Measurements from ENCODE around the gene CAMK2A. TPM values are rescaled to one million over a fixed set of nuclear protein-coding genes. Genes with fewer than 3 reads are reported as not detected.

CAMK2A gene
- total and polyA plus RNA-seq, 5 donors, result 8.0 to 18.4 (median 15.4) TPM

DNA sequence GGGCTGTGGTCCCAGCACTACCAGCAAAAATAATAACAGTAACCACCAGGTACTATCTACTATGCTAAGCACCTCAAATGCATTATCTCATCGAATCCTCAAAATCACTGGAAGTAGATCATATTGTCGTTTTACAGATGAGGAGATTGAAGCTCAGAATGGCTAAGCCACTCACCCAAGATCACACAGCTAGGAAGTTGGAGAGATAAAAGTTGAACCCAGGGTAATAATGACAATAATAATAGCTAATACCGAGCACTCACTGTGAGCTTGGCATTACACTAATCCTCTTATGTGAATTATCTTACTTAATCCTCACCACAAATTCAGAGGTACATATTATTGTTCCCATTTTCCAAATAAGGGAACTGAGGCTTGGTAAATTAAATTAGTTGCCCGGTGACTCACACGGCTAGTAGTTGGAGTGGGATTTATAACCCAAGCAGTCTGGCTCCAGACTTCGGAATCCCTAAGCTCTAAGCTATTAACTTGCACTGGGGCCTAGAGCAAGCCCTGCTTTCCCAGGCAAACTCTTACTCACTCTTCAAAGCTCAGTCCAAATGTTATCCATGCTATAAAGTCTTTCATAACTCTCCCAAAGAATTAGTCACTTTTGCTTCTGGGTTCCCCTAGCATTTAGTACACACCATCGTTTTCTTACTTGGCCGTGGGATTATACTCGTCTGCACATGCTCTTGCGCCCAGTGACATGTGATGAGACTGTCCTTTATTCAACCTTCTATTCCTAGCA is 9.3 kb upstream of the CAMK2A start:
- intact Hi-C loops (cut with DNase I), result no loop called here
- no peak overlapping the region for H3K27ac ChIP-seq (ENCODE audit: low read length)
- no peak overlapping the region for H3K4me3 ChIP-seq (ENCODE audit: low read length)
- DNase-seq, result no peak
- 68% methylated on average over 10 of the region's 10 CpGs for WGBS
- no peaks in the 10 kb centered on the region for H3K27me3 ChIP-seq (ENCODE audit: control insufficient read depth, insufficient read depth)
- H3K4me1 ChIP-seq (ENCODE audit: control insufficient read depth, insufficient read depth, low read length), result peaks cover 4% of the 10 kb centered on the region
- no peaks in the 10 kb centered on the region for H3K9me3 ChIP-seq (ENCODE audit: control insufficient read depth, low read length)
- peak; percentile 40 to 66 for ATAC-seq

GRCh38 chr5:150297934-150298595 is 8.5 kb upstream of the CAMK2A start:
- no peak for ATAC-seq
- peaks cover 4% of the 10 kb centered on the region for H3K4me1 ChIP-seq (ENCODE audit: control insufficient read depth, insufficient read depth, low read length)
- 96% methylated on average over 31 of the region's 31 CpGs for WGBS

DNA sequence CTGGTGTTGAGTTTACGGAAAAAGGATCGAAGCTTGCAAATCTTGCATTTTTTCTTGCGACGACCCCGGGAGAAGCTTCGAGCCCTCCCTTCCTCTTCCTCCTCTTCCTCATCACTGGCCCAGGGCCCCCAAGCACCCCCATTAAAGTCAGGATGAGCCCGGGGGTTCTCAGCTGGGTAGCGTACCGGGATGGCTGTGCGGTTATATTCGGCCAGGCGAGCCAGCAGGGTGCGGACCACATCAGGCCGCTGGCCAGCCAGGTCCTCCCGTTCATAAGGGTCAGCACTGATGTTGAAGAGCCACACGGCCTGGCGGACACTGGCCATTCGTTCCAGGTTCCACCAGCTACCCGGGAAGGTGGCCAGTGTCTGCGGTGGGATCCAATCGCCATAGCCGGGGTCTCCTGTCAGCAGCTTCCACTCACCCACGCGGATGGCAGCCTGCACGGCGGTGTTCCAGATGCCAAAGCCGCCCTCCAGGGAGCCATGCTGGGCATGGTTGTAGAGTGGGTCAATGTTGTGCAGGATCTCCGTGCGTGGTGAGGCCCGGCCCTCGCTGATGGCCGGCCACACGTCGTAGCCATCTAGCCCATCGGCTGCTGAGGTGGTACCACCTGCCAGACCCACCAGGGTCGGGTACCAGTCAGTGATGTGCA is 7.8 kb upstream of the CAMK2A start:
- intact Hi-C loops (cut with DNase I), result no loop called here
- no peak for ATAC-seq
- WGBS, result 96% methylated on average over 36 of the region's 36 CpGs
- H3K27ac ChIP-seq (ENCODE audit: low read length), result no peak overlapping the region
- no peaks in the 10 kb centered on the region for H3K9me3 ChIP-seq (ENCODE audit: control insufficient read depth, low read length)
- H3K4me3 ChIP-seq (ENCODE audit: low read length), result no peak overlapping the region
- peaks cover 4% of the 10 kb centered on the region for H3K4me1 ChIP-seq (ENCODE audit: control insufficient read depth, insufficient read depth, low read length)
- H3K27me3 ChIP-seq (ENCODE audit: control insufficient read depth, insufficient read depth), result no peaks in the 10 kb centered on the region
- DNase-seq, result no peak

More at GRCh38 chr5:150297934-150298595, 8.5 kb upstream of the CAMK2A start:
- DNase-seq, result no peak
- no peaks in the 10 kb centered on the region for H3K9me3 ChIP-seq (ENCODE audit: control insufficient read depth, low read length)
- H3K27me3 ChIP-seq (ENCODE audit: control insufficient read depth, insufficient read depth), result no peaks in the 10 kb centered on the region
- H3K4me3 ChIP-seq (ENCODE audit: low read length), result no peak overlapping the region
- no peak overlapping the region for H3K27ac ChIP-seq (ENCODE audit: low read length)
- intact Hi-C loops (cut with DNase I), result no loop called here

DNA sequence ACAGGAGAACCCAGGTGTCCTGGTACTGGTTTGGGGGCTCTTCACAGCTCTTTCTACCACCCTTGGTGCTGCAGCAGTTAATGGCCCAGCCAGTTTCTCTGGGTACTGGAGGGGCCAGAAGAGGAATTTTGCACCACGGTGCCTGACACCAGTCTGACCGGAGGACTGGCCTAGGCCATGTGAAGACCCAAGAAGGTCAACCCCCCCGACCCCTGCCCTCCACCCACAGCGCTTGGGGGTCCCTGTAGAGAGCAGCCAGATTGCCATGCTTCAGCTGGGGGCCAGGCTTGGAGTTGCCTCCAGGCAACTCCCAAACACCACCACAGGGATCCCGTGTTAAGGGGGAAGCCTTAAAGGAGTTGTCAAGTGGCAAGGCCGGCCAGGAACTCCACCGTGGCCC is 6.9 kb upstream of the CAMK2A start:
- Histone ChIP-seq H3K4me1 (ENCODE audit: control insufficient read depth, insufficient read depth, low read length) (peaks cover 4% of the 10 kb centered on the region), H3K27me3 (ENCODE audit: control insufficient read depth, insufficient read depth) (no peaks in the 10 kb centered on the region), H3K9me3 (ENCODE audit: control insufficient read depth, low read length) (no peaks in the 10 kb centered on the region), H3K27ac (ENCODE audit: low read length) (no peak overlapping the region), H3K4me3 (ENCODE audit: low read length) (no peak overlapping the region)
- DNase-seq (no peak), ATAC-seq (no peak)
- intact Hi-C loops (cut with DNase I), result no loop called here
- 87% methylated on average over 7 of the region's 7 CpGs for WGBS

DNA sequence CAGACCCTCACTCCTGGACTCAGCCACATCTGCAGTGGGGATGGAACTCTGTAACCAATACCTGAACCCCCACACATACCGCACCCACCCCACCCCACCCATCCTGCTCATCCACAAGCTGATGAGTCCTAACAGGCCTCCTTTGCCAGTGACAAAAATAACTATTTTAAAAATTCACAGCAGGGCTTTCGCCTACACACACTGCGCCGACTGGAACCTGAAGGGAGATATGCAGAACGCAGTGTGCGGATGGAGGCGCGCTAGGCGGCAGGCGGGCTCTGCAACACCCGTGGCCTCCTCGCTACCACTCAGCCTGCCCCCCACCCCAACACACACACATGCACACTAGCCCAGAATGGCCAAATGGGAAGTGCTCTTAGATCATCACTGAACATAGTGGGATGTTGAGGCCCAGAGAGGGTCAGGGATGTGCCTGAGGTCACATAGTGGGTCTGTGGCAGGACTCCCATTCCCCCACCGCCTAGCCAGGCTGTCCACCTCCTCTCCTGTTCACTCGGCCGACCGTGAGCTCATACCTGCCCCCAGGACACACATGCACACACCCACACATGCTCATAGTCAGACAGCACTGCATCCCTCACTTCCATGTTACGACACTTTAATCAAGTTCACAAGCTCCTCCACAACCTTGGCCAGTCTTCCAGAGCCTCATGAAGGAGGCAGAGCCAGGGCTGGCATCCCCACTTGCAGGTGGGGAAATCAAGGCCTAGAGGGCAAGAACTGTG is 6.3 kb upstream of the CAMK2A start:
- ATAC-seq, result no peak
- no peak overlapping the region for H3K4me3 ChIP-seq (ENCODE audit: low read length)
- no peaks in the 10 kb centered on the region for H3K9me3 ChIP-seq (ENCODE audit: control insufficient read depth, low read length)
- WGBS, result 87% methylated on average over 17 of the region's 17 CpGs
- H3K27ac ChIP-seq (ENCODE audit: low read length), result no peak overlapping the region
- DNase-seq, result no peak
- no peaks in the 10 kb centered on the region for H3K27me3 ChIP-seq (ENCODE audit: control insufficient read depth, insufficient read depth)
- intact Hi-C loops (cut with DNase I), result no loop called here
- peaks cover 4% of the 10 kb centered on the region for H3K4me1 ChIP-seq (ENCODE audit: control insufficient read depth, insufficient read depth, low read length)

GRCh38 chr5:150295172-150295634 is 5.6 kb upstream of the CAMK2A start:
- Histone ChIP-seq H3K27me3 (ENCODE audit: control insufficient read depth, insufficient read depth) (no peaks in the 10 kb centered on the region), H3K4me3 (ENCODE audit: low read length) (no peak overlapping the region), H3K27ac (ENCODE audit: low read length) (no peak overlapping the region), H3K9me3 (ENCODE audit: control insufficient read depth, low read length) (no peaks in the 10 kb centered on the region), H3K4me1 (ENCODE audit: control insufficient read depth, insufficient read depth, low read length) (peaks cover 4% of the 10 kb centered on the region)
- ATAC-seq, result peak; percentile 31 to 40
- intact Hi-C loops (cut with DNase I), result no loop called here
- DNase-seq, result peak; percentile 55 to 78 (median 77)
- 48% methylated on average over 10 of the region's 10 CpGs for WGBS

DNA sequence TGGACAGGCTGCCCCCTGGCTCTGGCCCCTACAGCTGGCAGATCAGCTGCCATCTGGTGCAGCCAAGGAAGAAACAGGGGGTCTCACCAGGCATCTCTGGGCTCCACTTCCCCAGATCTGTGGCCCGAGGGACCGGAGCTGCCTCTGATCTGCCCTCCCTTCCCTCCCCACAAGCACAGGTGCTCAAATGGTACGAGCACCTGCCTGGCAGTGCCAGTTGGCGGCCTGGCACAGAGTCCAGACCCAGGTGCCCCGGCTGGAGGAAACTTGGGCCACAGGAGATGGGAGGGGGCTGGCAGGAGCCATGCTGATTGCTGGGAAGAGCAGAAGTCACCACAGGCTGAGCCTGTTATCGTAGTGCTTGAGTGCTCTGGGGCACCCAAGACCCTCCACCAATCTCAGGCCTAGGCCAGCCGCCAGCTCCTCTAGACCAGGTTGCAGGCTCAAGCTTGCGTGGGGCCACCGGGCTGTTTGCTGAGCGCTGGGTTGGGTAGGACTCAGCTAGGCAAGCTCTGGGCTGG is 5.0 kb upstream of the CAMK2A start:
- 88% methylated on average over 10 of the region's 10 CpGs for WGBS
- Histone ChIP-seq H3K4me3 (ENCODE audit: low read length) (no peak overlapping the region), H3K4me1 (ENCODE audit: control insufficient read depth, insufficient read depth, low read length) (peaks cover 4% of the 10 kb centered on the region), H3K27me3 (ENCODE audit: control insufficient read depth, insufficient read depth) (no peaks in the 10 kb centered on the region), H3K27ac (ENCODE audit: low read length) (no peak overlapping the region), H3K9me3 (ENCODE audit: control insufficient read depth, low read length) (no peaks in the 10 kb centered on the region)
- no peak for ATAC-seq
- no peak for DNase-seq
- intact Hi-C loops (cut with DNase I), result no loop called here

GRCh38 chr5:150293091-150293941 is 3.7 kb upstream of the CAMK2A start:
- ATAC-seq (no peak), DNase-seq (peak in 1 of 3 donors; percentile 68)
- Histone ChIP-seq H3K27ac (ENCODE audit: low read length) (no peak overlapping the region), H3K4me3 (ENCODE audit: low read length) (no peak overlapping the region), H3K27me3 (ENCODE audit: control insufficient read depth, insufficient read depth) (no peaks in the 10 kb centered on the region), H3K4me1 (ENCODE audit: control insufficient read depth, insufficient read depth, low read length) (peaks cover 4% of the 10 kb centered on the region), H3K9me3 (ENCODE audit: control insufficient read depth, low read length) (no peaks in the 10 kb centered on the region)
- intact Hi-C loops (cut with DNase I), result no loop called here
- 69% methylated on average over 19 of the region's 19 CpGs for WGBS

GRCh38 chr5:150291388-150292385 is 2.1 kb upstream of the CAMK2A start:
- H3K27ac ChIP-seq (ENCODE audit: low read length), result no peak overlapping the region
- H3K4me3 ChIP-seq (ENCODE audit: low read length), result no peak overlapping the region
- no peaks in the 10 kb centered on the region for H3K27me3 ChIP-seq (ENCODE audit: control insufficient read depth, insufficient read depth)
- peak in 1 of 3 donors; percentile 17 for DNase-seq
- intact Hi-C loops (cut with DNase I), result no loop called here
- H3K4me1 ChIP-seq (ENCODE audit: control insufficient read depth, insufficient read depth, low read length), result peaks cover 4% of the 10 kb centered on the region
- ATAC-seq, result no peak
- no peaks in the 10 kb centered on the region for H3K9me3 ChIP-seq (ENCODE audit: control insufficient read depth, low read length)
- 86% methylated on average over 13 of the region's 13 CpGs for WGBS

All from right cardiac atrium (tissue), 5 donors.